ENCODE measurements around the gene DNMBP. TPM values are rescaled to one million over a fixed set of nuclear protein-coding genes. Genes with fewer than 3 reads are reported as not detected.

Gene DNMBP
- total RNA-seq, 1 donor from 2014 or later, result 47.5 TPM

- no peak for DNase-seq (ENCODE audit: low spot score, unreplicated experiment)
- no peak overlapping the region for H3K4me3 Mint-ChIP-seq (ENCODE audit: low read depth)
- no peaks in the 10 kb centered on the region for H3K9me3 Mint-ChIP-seq (ENCODE audit: low read depth)
- H3K36me3 Mint-ChIP-seq (ENCODE audit: insufficient read depth), result no peaks in the 10 kb centered on the region
- peaks cover 3% of the 10 kb centered on the region for H3K4me1 Mint-ChIP-seq (ENCODE audit: low read depth)
- peaks cover 3% of the 10 kb centered on the region for H3K27me3 Mint-ChIP-seq
- no peak for TF ChIP-seq CTCF (IDR thresholded peaks at IDR 0.05; ENCODE audit: unreplicated experiment)
- H3K27ac Mint-ChIP-seq, result peak overlapping the region; percentile 27
These were observed 150.9 kb downstream of the DNMBP start for GRCh38 chr10:99858849-99859248.

GRCh38 chr10:99855479-99856071, 154.2 kb downstream of the DNMBP start:
- Mint-ChIP-seq H3K36me3 (ENCODE audit: insufficient read depth) (no peaks in the 10 kb centered on the region), H3K27ac (no peak overlapping the region), H3K9me3 (ENCODE audit: low read depth) (no peaks in the 10 kb centered on the region), H3K4me3 (ENCODE audit: low read depth) (no peak overlapping the region), H3K27me3 (peaks cover 3% of the 10 kb centered on the region), H3K4me1 (ENCODE audit: low read depth) (peaks cover 8% of the 10 kb centered on the region)
- TF ChIP-seq CTCF (IDR thresholded peaks at IDR 0.05; ENCODE audit: unreplicated experiment), result no peak
- no peak for DNase-seq (ENCODE audit: low spot score, unreplicated experiment)

GRCh38 chr10:99854860-99855259, 154.9 kb downstream of the DNMBP start:
- H3K27ac Mint-ChIP-seq, result no peak overlapping the region
- peaks cover 14% of the 10 kb centered on the region for H3K4me1 Mint-ChIP-seq (ENCODE audit: low read depth)
- H3K36me3 Mint-ChIP-seq (ENCODE audit: insufficient read depth), result no peaks in the 10 kb centered on the region
- no peak overlapping the region for H3K4me3 Mint-ChIP-seq (ENCODE audit: low read depth)
- no peak for DNase-seq (ENCODE audit: low spot score, unreplicated experiment)
- no peaks in the 10 kb centered on the region for H3K9me3 Mint-ChIP-seq (ENCODE audit: low read depth)
- peaks cover 3% of the 10 kb centered on the region for H3K27me3 Mint-ChIP-seq
- TF ChIP-seq CTCF (IDR thresholded peaks at IDR 0.05; ENCODE audit: unreplicated experiment), result peak; percentile 38

GRCh38 chr10:99853655-99854054, 156.1 kb downstream of the DNMBP start:
- DNase-seq (ENCODE audit: low spot score, unreplicated experiment), result no peak
- H3K27ac Mint-ChIP-seq, result no peak overlapping the region
- H3K27me3 Mint-ChIP-seq, result peaks cover 3% of the 10 kb centered on the region
- H3K4me1 Mint-ChIP-seq (ENCODE audit: low read depth), result peaks cover 18% of the 10 kb centered on the region
- H3K9me3 Mint-ChIP-seq (ENCODE audit: low read depth), result no peaks in the 10 kb centered on the region
- TF ChIP-seq CTCF (IDR thresholded peaks at IDR 0.05; ENCODE audit: unreplicated experiment), result no peak
- no peak overlapping the region for H3K4me3 Mint-ChIP-seq (ENCODE audit: low read depth)
- no peaks in the 10 kb centered on the region for H3K36me3 Mint-ChIP-seq (ENCODE audit: insufficient read depth)

- no peak for DNase-seq (ENCODE audit: low spot score, unreplicated experiment)
- H3K36me3 Mint-ChIP-seq (ENCODE audit: insufficient read depth), result no peaks in the 10 kb centered on the region
- no peak for TF ChIP-seq CTCF (IDR thresholded peaks at IDR 0.05; ENCODE audit: unreplicated experiment)
- H3K9me3 Mint-ChIP-seq (ENCODE audit: low read depth), result no peaks in the 10 kb centered on the region
- peaks cover 18% of the 10 kb centered on the region for H3K4me1 Mint-ChIP-seq (ENCODE audit: low read depth)
- H3K27me3 Mint-ChIP-seq, result peaks cover under 1% of the 10 kb centered on the region
- H3K27ac Mint-ChIP-seq, result no peak overlapping the region
- H3K4me3 Mint-ChIP-seq (ENCODE audit: low read depth), result no peak overlapping the region
These were observed 157.1 kb downstream of the DNMBP start for GRCh38 chr10:99852481-99853213.

All from progenitor cell of endocrine pancreas (in vitro differentiated cells).